22Rv1 (cell line): ENCODE measurements around the gene FAM200A.
"Not testable (repeated sequence)": the region's sequence is repeated elsewhere in the genome, so short reads cannot be mapped to it uniquely, and the experiment has no call there.

ENCODE experiments used
- H3K27ac ChIP-seq: fragments of 450-650 bp; 2 replicates; pipeline ENCODE4 v1.5.1; 2017
- ZFX ChIP-seq: fragments of 450-650 bp; IDR thresholded peaks from 2 replicates; pipeline ENCODE4 v1.6.1; 2017; ENCODE audit warnings: antibody characterized with exemption, borderline replicate concordance
- TF ChIP-seq, protein P1 (sequence below): fragments of 450-650 bp; IDR thresholded peaks from 2 replicates; pipeline ENCODE4 v1.5.1; 2017; ENCODE audit warnings: mild to moderate bottlenecking

FAM200A gene

DNA sequence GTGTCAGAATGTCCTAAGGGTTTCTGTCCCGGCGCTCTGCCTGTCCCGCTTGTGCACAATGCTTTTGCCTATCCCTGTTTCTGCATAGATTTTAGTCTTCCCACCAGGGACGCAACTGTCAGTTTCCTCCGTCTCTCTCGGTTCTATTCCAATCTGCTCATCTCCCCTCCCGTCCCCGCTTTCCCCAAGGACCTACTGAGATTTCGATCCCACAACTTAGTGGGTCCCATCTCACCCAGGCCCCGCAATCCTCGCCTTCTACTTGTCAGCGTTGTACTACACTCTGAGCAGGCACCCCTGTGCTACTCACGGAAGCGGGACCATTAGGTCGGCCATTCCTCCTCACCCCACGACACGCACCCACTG, 6.0 kb upstream of the FAM200A start:
- no peak for TF ChIP-seq ZFX
- TF ChIP-seq, protein P1, sequence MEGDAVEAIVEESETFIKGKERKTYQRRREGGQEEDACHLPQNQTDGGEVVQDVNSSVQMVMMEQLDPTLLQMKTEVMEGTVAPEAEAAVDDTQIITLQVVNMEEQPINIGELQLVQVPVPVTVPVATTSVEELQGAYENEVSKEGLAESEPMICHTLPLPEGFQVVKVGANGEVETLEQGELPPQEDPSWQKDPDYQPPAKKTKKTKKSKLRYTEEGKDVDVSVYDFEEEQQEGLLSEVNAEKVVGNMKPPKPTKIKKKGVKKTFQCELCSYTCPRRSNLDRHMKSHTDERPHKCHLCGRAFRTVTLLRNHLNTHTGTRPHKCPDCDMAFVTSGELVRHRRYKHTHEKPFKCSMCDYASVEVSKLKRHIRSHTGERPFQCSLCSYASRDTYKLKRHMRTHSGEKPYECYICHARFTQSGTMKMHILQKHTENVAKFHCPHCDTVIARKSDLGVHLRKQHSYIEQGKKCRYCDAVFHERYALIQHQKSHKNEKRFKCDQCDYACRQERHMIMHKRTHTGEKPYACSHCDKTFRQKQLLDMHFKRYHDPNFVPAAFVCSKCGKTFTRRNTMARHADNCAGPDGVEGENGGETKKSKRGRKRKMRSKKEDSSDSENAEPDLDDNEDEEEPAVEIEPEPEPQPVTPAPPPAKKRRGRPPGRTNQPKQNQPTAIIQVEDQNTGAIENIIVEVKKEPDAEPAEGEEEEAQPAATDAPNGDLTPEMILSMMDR, result no peak

GRCh38 chr7:99557196-99557607, 5.3 kb upstream of the FAM200A start:
- H3K27ac ChIP-seq, result no peak overlapping the region
- TF ChIP-seq, protein P1, result no peak
- no peak for TF ChIP-seq ZFX

More for the DNA sequence above, 6.0 kb upstream of the FAM200A start:
- H3K27ac ChIP-seq, result no peak overlapping the region

DNA sequence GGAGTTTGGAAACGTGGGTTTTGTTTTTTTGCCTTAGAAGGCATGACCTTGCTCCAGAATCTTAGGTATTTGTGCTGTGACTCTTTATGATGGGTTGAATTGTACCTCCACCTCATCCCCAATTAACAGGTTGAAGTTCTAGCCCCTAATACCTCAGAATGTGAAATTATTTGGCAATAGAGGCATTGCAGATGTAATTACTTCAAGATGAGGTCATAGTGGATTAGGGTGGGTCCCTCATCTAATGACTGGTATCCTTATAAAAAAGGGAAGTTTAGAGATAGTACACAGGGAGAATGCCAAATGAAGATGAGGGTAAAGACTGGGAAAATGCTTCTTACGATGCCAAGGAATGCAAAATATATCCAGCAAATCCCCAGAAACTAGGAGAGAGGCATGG, 3.0 kb upstream of the FAM200A start:
- H3K27ac ChIP-seq, result no peak overlapping the region
- TF ChIP-seq ZFX, result no peak
- TF ChIP-seq, protein P1, result no peak

- H3K27ac ChIP-seq, result no peak overlapping the region
- no peak for TF ChIP-seq ZFX
- TF ChIP-seq, protein P1, result no peak
Observed at GRCh38 chr7:99553039-99553438, 1.1 kb upstream of the FAM200A start.

- H3K27ac ChIP-seq, result no peak overlapping the region
- TF ChIP-seq, protein P1, result no peak
- TF ChIP-seq ZFX, result no peak
Observed at GRCh38 chr7:99551334-99551733, 580 bp downstream of the FAM200A start.

DNA sequence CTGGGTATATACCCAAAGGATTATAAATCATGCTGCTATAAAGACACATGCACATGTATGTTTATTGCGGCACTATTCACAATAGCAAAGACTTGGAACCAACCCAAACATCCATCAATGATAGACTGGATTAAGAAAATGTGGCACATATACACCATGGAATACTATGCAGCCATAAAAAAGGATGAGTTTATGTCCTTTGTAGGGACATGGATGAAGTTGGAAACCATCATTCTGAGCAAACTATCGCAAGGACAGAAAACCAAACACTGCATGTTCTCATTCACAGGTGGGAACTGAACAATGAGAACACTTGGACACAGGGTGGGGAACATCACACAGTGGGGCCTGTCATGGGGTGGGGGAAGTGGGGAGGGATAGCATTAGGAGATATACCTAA, 2.4 kb downstream of the FAM200A start:
- not testable (repeated sequence) for H3K27ac ChIP-seq

- H3K27ac ChIP-seq, result not testable (repeated sequence)
Observed at GRCh38 chr7:99545308-99545707, 6.6 kb downstream of the FAM200A start.

GRCh38 chr7:99543916-99544315, 8.0 kb downstream of the FAM200A start:
- TF ChIP-seq, protein P1, result no peak
- TF ChIP-seq ZFX, result no peak

DNA sequence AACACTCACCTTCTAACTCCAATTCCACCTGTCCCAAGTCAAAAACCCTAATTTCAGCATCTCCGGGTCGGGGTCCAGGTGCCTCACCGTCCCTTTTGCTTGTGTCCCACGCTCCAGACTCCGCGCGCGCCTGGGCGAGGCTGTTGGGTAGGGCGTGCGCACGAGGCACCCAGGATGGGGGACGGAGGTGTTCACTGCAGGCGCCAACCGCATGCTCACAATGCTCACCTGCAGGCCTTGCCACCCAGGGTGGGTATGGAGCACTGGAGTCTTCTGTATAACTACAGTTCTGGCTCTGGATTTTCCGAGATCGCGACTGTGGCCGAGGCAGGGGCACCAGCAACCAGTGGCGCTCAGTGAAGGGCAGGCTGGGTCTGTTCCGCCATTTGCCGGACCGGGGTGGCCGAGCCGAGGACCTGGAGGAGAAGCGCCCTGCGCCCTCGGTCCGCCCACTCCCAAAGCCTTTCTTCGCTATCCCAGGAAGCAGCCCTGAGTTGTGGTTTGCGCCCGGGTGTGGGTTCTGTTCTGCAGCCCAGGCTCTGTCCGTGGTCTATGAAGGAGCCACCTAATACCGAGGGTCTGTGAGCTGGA, 8.7 kb downstream of the FAM200A start:
- TF ChIP-seq ZFX, result no peak
- TF ChIP-seq, protein P1, result no peak
- no peak overlapping the region for H3K27ac ChIP-seq

More at GRCh38 chr7:99543916-99544315, 8.0 kb downstream of the FAM200A start:
- H3K27ac ChIP-seq, result no peak overlapping the region
